Mesenchymal stem cell (in vitro differentiated cells and primary cell): ENCODE data around the gene ATP2C1.

Source experiments
- DNase-seq: peaks from one replicate; pipeline ENCODE4 v3.0.0-alpha.2; 2013
- H2AFZ ChIP-seq: one replicate; pipeline ENCODE4 v1.6.1; 2013; ENCODE audit warnings: low read depth, mild to moderate bottlenecking, control low read depth, inconsistent platforms, low read length, moderate library complexity
- H2AK5ac ChIP-seq: 2 replicates; pipeline ENCODE4 v1.6.1; 2013; ENCODE audit warnings: low read length, moderate library complexity, mild to moderate bottlenecking, inconsistent platforms; ENCODE audit not compliant: severe bottlenecking
- H2BK120ac ChIP-seq: one replicate; pipeline ENCODE4 v1.6.1; 2013; ENCODE audit warnings: low read depth, mild to moderate bottlenecking, inconsistent platforms, low read length, moderate library complexity
- H2BK12ac ChIP-seq, 2 experiments: one replicate each; pipeline ENCODE4 v1.6.1; 2013; ENCODE audit warnings: inconsistent platforms in 2 of 2, low read length in 2 of 2, mild to moderate bottlenecking in 2 of 2, moderate library complexity in 2 of 2, control low read depth in 1 of 2
- H2BK15ac ChIP-seq: one replicate; pipeline ENCODE4 v1.6.1; 2013; ENCODE audit warnings: mild to moderate bottlenecking, low read depth, inconsistent platforms; ENCODE audit not compliant: poor library complexity, severe bottlenecking
- H2BK5ac ChIP-seq: 2 replicates; pipeline ENCODE4 v1.6.1; 2013; ENCODE audit warnings: low read depth, mild to moderate bottlenecking, low read length, control low read depth, inconsistent platforms; ENCODE audit not compliant: poor library complexity, severe bottlenecking
- H3K14ac ChIP-seq, 2 experiments: one replicate each; pipeline ENCODE4 v1.6.1; 2013; ENCODE audit warnings: inconsistent platforms in 2 of 2, low read length in 2 of 2, control low read depth in 1 of 2, mild to moderate bottlenecking in 1 of 2, moderate library complexity in 1 of 2
- H3K18ac ChIP-seq, 2 experiments: one replicate each; pipeline ENCODE4 v1.6.1; 2013; ENCODE audit warnings: inconsistent platforms in 2 of 2, low read length in 2 of 2, control low read depth in 1 of 2, low read depth in 1 of 2, mild to moderate bottlenecking in 1 of 2
- H3K23ac ChIP-seq, 2 experiments: one replicate each; pipeline ENCODE4 v1.6.1; 2013; ENCODE audit warnings: inconsistent platforms in 2 of 2, low read length in 2 of 2, mild to moderate bottlenecking in 2 of 2, moderate library complexity in 2 of 2, control low read depth in 1 of 2
- H3K27ac ChIP-seq: 2 replicates; pipeline ENCODE4 v1.5.1; 2013; ENCODE audit warnings: mild to moderate bottlenecking, moderate library complexity, low read length, control low read depth, inconsistent platforms; ENCODE audit not compliant: poor library complexity, severe bottlenecking
- H3K27me3 ChIP-seq, 2 experiments: 2 replicates each; pipeline versions ENCODE4 v1.6.1 to v1.7.0; 2013; ENCODE audit warnings: low read length in 2 of 2, mild to moderate bottlenecking in 2 of 2, moderate library complexity in 2 of 2, control low read depth in 1 of 2, inconsistent platforms in 1 of 2; ENCODE audit not compliant: control insufficient read depth in 1 of 2, insufficient read depth in 1 of 2
- H3K36me3 ChIP-seq, 2 experiments: 2 replicates each; pipeline versions ENCODE4 v1.6.1 to v1.7.0; 2013; ENCODE audit warnings: low read length in 2 of 2, control low read depth in 1 of 2, inconsistent platforms in 1 of 2, low read depth in 1 of 2, mild to moderate bottlenecking in 1 of 2; ENCODE audit not compliant: insufficient read depth in 2 of 2, control insufficient read depth in 1 of 2
- H3K4ac ChIP-seq, 2 experiments: one replicate each; pipeline ENCODE4 v1.6.1; 2013; ENCODE audit warnings: inconsistent platforms in 2 of 2, low read length in 2 of 2, mild to moderate bottlenecking in 2 of 2, moderate library complexity in 2 of 2, control low read depth in 1 of 2, low read depth in 1 of 2
- H3K4me1 ChIP-seq: 2 replicates; pipeline ENCODE4 v1.6.1; 2013; ENCODE audit warnings: low read depth, low read length, control low read depth; ENCODE audit not compliant: control insufficient read depth, insufficient read depth
- H3K4me2 ChIP-seq: 2 replicates; pipeline ENCODE4 v1.6.1; 2013; ENCODE audit warnings: low read length, mild to moderate bottlenecking, inconsistent platforms; ENCODE audit not compliant: poor library complexity, severe bottlenecking
- H3K4me3 ChIP-seq, 2 experiments: 2 replicates each; pipeline versions ENCODE4 v1.5.1 to v1.7.0; 2013; ENCODE audit warnings: low read length in 2 of 2, mild to moderate bottlenecking in 2 of 2, control low read depth in 1 of 2, low read depth in 1 of 2; ENCODE audit not compliant: insufficient read depth in 1 of 2
- H3K79me1 ChIP-seq: replicated peaks from 2 replicates; pipeline ENCODE4 v1.6.1; 2013; ENCODE audit warnings: mild to moderate bottlenecking, control low read depth, low read length, inconsistent platforms; ENCODE audit not compliant: poor library complexity, severe bottlenecking
- H3K9ac ChIP-seq: 2 replicates; pipeline ENCODE4 v1.7.0; 2013; ENCODE audit warnings: mild to moderate bottlenecking, low read length, moderate library complexity
- H3K9me3 ChIP-seq: 2 replicates; pipeline ENCODE4 v1.7.0; 2013; ENCODE audit warnings: mild to moderate bottlenecking, low read length; ENCODE audit not compliant: control insufficient read depth
- H4K8ac ChIP-seq: one replicate; pipeline ENCODE4 v1.6.1; 2013; ENCODE audit warnings: inconsistent platforms, mild to moderate bottlenecking, low read length, moderate library complexity
- H4K91ac ChIP-seq: one replicate; pipeline ENCODE4 v1.6.1; 2013; ENCODE audit warnings: mild to moderate bottlenecking, low read length, inconsistent platforms
- WGBS: methylation state at CpG from one replicate; pipeline ENCODE4 v1.1.7; 2013; ENCODE audit warnings: mixed read lengths; 5-methylcytosine and 5-hydroxymethylcytosine counted together

ATP2C1 gene

GRCh38 chr3:131007256-131007655 is 113.4 kb downstream of the ATP2C1 start:
- no peak overlapping the region for H2BK15ac ChIP-seq
- 100% methylated on average over 2 of the region's 2 CpGs for WGBS
- H4K91ac ChIP-seq: no peak overlapping the region
- no peak overlapping the region for H3K4me2 ChIP-seq
- no peaks in the 10 kb centered on the region for H3K9me3 ChIP-seq
- no peak overlapping the region for H2BK5ac ChIP-seq
- no peak overlapping the region for H2BK120ac ChIP-seq
- no peak for DNase-seq
- no peak overlapping the region for H3K9ac ChIP-seq
- H2AK5ac ChIP-seq: no peak overlapping the region
- no peak overlapping the region for H3K23ac ChIP-seq
- H3K4ac ChIP-seq: no peak overlapping the region
- no peak overlapping the region for H3K27ac ChIP-seq
- H4K8ac ChIP-seq: no peak overlapping the region
- H2BK12ac ChIP-seq: no peak overlapping the region
- H3K14ac ChIP-seq: no peak overlapping the region
- peaks cover 14% of the 10 kb centered on the region for H3K79me1 ChIP-seq
- no peaks in the 10 kb centered on the region for H3K4me1 ChIP-seq
- no peaks in the 10 kb centered on the region for H3K27me3 ChIP-seq
- peaks cover 0 to 50% of the 10 kb centered on the region in 2 experiments for H3K36me3 ChIP-seq
- no peak overlapping the region for H2AFZ ChIP-seq
- H3K18ac ChIP-seq: no peak overlapping the region
- H3K4me3 ChIP-seq: no peak overlapping the region

- WGBS: 100% methylated on average over 1 of the region's 2 CpGs
- no peak overlapping the region for H2BK5ac ChIP-seq
- DNase-seq: no peak
- peaks cover 14% of the 10 kb centered on the region for H3K79me1 ChIP-seq
- H3K9me3 ChIP-seq: no peaks in the 10 kb centered on the region
- no peak overlapping the region for H4K91ac ChIP-seq
- no peak overlapping the region for H3K27ac ChIP-seq
- no peak overlapping the region for H2BK120ac ChIP-seq
- H4K8ac ChIP-seq: no peak overlapping the region
- H3K4me1 ChIP-seq: no peaks in the 10 kb centered on the region
- no peak overlapping the region for H2AK5ac ChIP-seq
- no peak overlapping the region for H3K4me2 ChIP-seq
- H3K36me3 ChIP-seq: peaks cover 0 to 56% of the 10 kb centered on the region in 2 experiments
- H3K14ac ChIP-seq: no peak overlapping the region
- no peak overlapping the region for H3K18ac ChIP-seq
- H3K27me3 ChIP-seq: no peaks in the 10 kb centered on the region
- no peak overlapping the region for H2BK12ac ChIP-seq
- H3K9ac ChIP-seq: no peak overlapping the region
- no peak overlapping the region for H2AFZ ChIP-seq
- no peak overlapping the region for H3K4ac ChIP-seq
- H3K23ac ChIP-seq: no peak overlapping the region
- no peak overlapping the region for H2BK15ac ChIP-seq
- H3K4me3 ChIP-seq: no peak overlapping the region
Measured at GRCh38 chr3:131007782-131008181, 113.9 kb downstream of the ATP2C1 start.

- Histone ChIP-seq H3K27ac (no peak overlapping the region), H3K4ac (no peak overlapping the region), H3K79me1 (peaks cover 14% of the 10 kb centered on the region), H2BK120ac (no peak overlapping the region), H3K9me3 (no peaks in the 10 kb centered on the region), H2AFZ (no peak overlapping the region), H3K36me3 (peaks cover 0 to 61% of the 10 kb centered on the region in 2 experiments), H3K4me3 (no peak overlapping the region), H2BK5ac (no peak overlapping the region), H3K23ac (no peak overlapping the region), H2BK12ac (no peak overlapping the region), H2BK15ac (no peak overlapping the region), H4K91ac (no peak overlapping the region), H3K27me3 (no peaks in the 10 kb centered on the region), H3K4me2 (no peak overlapping the region), H3K9ac (no peak overlapping the region), H2AK5ac (no peak overlapping the region), H4K8ac (no peak overlapping the region), H3K14ac (no peak overlapping the region), H3K4me1 (no peaks in the 10 kb centered on the region), H3K18ac (no peak overlapping the region)
- DNase-seq: no peak
- 100% methylated on average over 1 of the region's 1 CpG for WGBS
Measured at GRCh38 chr3:131008326-131008725, 114.4 kb downstream of the ATP2C1 start.

- Histone ChIP-seq H3K4me2 (no peak overlapping the region), H2BK12ac (no peak overlapping the region), H3K9ac (no peak overlapping the region), H2BK15ac (no peak overlapping the region), H3K27me3 (no peaks in the 10 kb centered on the region), H3K18ac (no peak overlapping the region), H3K4me1 (no peaks in the 10 kb centered on the region), H4K91ac (no peak overlapping the region), H2AFZ (no peak overlapping the region), H3K36me3 (peaks cover 0 to 66% of the 10 kb centered on the region in 2 experiments), H2AK5ac (no peak overlapping the region), H3K27ac (no peak overlapping the region), H3K4ac (no peak overlapping the region), H3K79me1 (peaks cover 12% of the 10 kb centered on the region), H4K8ac (no peak overlapping the region), H2BK5ac (no peak overlapping the region), H3K14ac (no peak overlapping the region), H3K23ac (no peak overlapping the region), H2BK120ac (no peak overlapping the region), H3K9me3 (no peaks in the 10 kb centered on the region), H3K4me3 (no peak overlapping the region)
- WGBS: 100% methylated on average over 1 of the region's 1 CpG
- no peak for DNase-seq
Measured at GRCh38 chr3:131009698-131010097, 115.8 kb downstream of the ATP2C1 start.
